Activated B cell treated with CpG ODN at 0.5 μM for 24 hours (primary cell): ENCODE results near the gene CSF1R. TPM values are rescaled to one million over a fixed set of nuclear protein-coding genes. Genes with fewer than 3 reads are reported as not detected.

Experiments used
- ATAC-seq: fragments of 200-7000 bp; cut with Tn5 transposase; one replicate; pipeline ENCODE4 v1.10.0; 2021; ENCODE audit warnings: low read depth, mild to moderate bottlenecking, moderate library complexity
- CTCF ChIA-PET: fragments of 350-600 bp; sonication (Branson Sonifier 250); formaldehyde crosslinking; loops from one replicate; lab custom pipeline; 2021; ENCODE audit warnings: antibody characterized with exemption; lab: Charles Lee
- POLR2A ChIA-PET: fragments of 350-600 bp; sonication (Branson Sonifier 250); formaldehyde crosslinking; loops from one replicate; lab custom pipeline; 2021; ENCODE audit warnings: antibody characterized with exemption; lab: Charles Lee
- DNase-seq: peaks from one replicate; pipeline ENCODE4 v3.0.0; 2022
- H3K27ac Mint-ChIP-seq: one replicate; pipeline ENCODE4 v1.8.0; 2020; ENCODE audit warnings: mixed read lengths
- H3K27me3 Mint-ChIP-seq: one replicate; pipeline ENCODE4 v1.8.0; 2021; ENCODE audit warnings: mixed read lengths
- H3K36me3 Mint-ChIP-seq: one replicate; pipeline ENCODE4 v1.8.0; 2021; ENCODE audit warnings: low read depth, mixed read lengths
- H3K4me1 Mint-ChIP-seq: one replicate; pipeline ENCODE4 v1.8.0; 2021; ENCODE audit warnings: mixed read lengths
- H3K4me3 Mint-ChIP-seq: one replicate; pipeline ENCODE4 v1.8.0; 2020; ENCODE audit warnings: mild to moderate bottlenecking, mixed read lengths
- H3K9me3 Mint-ChIP-seq: one replicate; pipeline ENCODE4 v1.8.0; 2020; ENCODE audit warnings: mixed read lengths
- intact Hi-C: fragments of 100-400 bp; cut with micrococcal nuclease; formaldehyde crosslinking; loops from one replicate; pipeline ENCODE4 v1.15.1; 2024
- total RNA-seq: library from RNA; stranded (reverse); gene quantifications from 2 replicates; pipeline ENCODE4 v1.2.3, GENCODE V29; 2022
- TF ChIP-seq, protein P1 (sequence below): fragments of 200-600 bp; IDR thresholded peaks from one replicate; pipeline ENCODE4 v1.8.0; 2022; ENCODE audit warnings: antibody characterized with exemption, mild to moderate bottlenecking

Gene CSF1R
- total RNA-seq, 1 donor from 2014 or later: 0.44 TPM

DNA sequence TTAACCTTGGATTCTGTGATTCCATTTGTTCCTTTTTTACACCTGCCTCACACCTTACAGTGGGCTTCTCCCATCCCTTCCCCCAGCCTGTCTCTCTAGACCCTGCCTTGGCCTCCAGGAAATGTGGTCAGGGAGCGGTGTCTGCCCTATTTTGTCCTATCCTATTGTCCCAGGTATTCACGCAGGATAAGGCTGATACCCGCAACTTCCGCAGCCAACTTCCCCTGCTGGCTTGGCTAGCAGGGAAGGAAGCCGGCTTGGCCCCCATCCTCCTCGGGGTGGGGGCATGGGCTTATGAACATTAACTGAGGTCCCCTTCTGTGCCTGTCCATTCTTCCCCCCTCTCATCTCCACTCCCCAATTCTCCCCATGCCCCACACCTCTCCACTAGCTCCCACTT is 3.5 kb downstream of the CSF1R start:
- Mint-ChIP-seq H3K27ac (no peak overlapping the region), H3K4me3 (no peak overlapping the region), H3K4me1 (peaks cover 32% of the 10 kb centered on the region), H3K9me3 (no peaks in the 10 kb centered on the region), H3K36me3 (no peaks in the 10 kb centered on the region), H3K27me3 (peaks cover 6% of the 10 kb centered on the region)
- intact Hi-C loops: no loop called here
- ATAC-seq (no peak), DNase-seq (no peak)
- ChIA-PET CTCF (no interaction called here), POLR2A (no interaction called here)
- TF ChIP-seq, protein P1, sequence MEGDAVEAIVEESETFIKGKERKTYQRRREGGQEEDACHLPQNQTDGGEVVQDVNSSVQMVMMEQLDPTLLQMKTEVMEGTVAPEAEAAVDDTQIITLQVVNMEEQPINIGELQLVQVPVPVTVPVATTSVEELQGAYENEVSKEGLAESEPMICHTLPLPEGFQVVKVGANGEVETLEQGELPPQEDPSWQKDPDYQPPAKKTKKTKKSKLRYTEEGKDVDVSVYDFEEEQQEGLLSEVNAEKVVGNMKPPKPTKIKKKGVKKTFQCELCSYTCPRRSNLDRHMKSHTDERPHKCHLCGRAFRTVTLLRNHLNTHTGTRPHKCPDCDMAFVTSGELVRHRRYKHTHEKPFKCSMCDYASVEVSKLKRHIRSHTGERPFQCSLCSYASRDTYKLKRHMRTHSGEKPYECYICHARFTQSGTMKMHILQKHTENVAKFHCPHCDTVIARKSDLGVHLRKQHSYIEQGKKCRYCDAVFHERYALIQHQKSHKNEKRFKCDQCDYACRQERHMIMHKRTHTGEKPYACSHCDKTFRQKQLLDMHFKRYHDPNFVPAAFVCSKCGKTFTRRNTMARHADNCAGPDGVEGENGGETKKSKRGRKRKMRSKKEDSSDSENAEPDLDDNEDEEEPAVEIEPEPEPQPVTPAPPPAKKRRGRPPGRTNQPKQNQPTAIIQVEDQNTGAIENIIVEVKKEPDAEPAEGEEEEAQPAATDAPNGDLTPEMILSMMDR: no peak

DNA sequence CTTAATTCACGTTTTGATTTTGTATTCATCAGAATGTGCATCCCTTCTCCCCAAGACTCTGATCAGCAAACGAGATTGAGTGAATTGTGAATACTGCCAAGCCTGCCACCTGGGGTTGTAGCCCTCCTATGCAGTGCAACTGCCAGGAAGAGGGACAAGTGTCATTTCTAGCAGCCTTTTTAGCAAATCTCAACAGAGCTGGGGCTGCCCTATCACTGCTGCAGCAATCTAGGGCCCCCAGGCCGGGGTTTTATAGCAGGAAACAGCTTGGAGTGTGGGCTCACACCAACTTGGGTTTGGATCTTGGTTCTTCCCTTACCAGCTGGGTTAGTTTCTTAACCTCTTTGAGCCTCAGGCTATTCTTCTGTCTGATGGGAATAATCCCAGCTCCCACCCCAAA is 4.0 kb downstream of the CSF1R start:
- DNase-seq (no peak), ATAC-seq (peak; percentile 20)
- peaks cover 6% of the 10 kb centered on the region for H3K27me3 Mint-ChIP-seq
- no peaks in the 10 kb centered on the region for H3K9me3 Mint-ChIP-seq
- CTCF ChIA-PET: no interaction called here
- H3K27ac Mint-ChIP-seq: peak overlapping the region; percentile 53
- H3K4me3 Mint-ChIP-seq: peak overlapping the region; percentile 44
- H3K36me3 Mint-ChIP-seq: no peaks in the 10 kb centered on the region
- TF ChIP-seq, protein P1: no peak
- POLR2A ChIA-PET: no interaction called here
- intact Hi-C loops: no loop called here
- peaks cover 32% of the 10 kb centered on the region for H3K4me1 Mint-ChIP-seq

DNA sequence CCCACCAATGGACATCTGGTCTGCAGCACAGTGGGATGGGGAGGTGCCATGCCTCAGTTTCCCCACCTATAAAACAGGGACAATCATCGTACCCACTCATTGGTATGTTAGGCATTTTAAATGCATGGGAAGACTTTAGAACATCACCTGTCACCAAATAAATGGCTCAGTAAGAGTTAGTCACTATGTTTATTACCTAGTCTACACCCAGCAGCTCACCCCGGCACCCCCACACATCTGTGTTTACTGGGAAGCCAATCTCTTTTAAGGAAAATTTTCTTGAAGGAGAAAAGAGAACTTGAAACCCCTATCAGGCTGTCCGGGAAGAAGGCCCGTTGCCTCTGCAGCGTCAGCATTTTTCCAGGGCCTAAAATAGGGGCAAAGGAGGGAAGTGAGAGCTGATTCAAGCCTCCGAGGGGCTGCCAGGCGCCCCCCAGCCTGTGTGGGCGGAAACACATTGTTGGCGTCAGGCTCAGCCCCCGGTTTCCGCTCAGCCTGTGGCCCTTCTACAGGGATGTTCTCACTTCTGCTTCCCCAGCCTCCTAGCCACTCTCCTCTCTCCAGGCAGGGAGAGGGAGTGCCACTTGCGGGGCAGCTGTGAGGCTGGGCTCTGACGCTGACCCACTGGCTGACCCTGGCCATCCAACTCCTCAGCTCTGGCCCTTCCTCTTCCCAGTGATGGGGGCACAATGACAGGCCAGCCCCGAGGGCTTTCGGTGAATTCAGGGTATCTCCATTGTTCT is 4.6 kb downstream of the CSF1R start:
- peak; percentile 39 for DNase-seq

DNA sequence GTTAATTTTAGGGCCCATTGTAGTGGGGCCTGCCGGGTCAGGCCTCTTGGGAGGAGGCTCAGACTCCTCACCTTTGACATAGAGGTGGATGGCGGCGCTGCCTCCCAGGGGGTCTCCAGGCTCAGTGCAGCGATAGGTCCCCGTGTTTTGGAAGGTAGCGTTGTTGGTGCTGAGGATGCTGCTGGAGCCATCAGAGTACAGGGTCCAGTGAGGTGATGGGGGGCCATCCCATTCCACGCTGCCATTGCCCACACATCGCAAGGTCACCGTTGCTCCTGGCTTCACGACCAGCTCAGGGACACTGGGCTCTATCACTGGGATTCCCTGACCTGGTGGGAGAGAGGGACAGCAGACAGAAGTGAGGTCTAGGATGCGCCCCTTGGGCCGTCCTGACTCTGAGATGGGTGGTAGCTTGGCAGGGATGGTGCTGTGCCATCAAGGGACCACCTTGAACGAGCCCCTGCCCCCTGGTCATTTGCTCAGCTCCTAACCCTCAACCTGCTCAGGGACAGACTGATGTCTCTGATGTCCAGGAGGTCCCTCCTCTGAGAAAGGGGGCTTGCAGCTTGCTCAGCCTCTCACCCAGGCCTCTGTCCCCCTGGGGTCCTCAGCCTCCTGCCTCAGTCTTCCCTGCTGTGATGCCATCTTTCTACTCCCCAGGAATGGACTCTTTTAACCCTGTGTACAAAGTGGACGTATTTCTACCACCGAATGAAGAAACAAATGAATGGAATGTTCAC is 5.5 kb downstream of the CSF1R start:
- CTCF ChIA-PET: no interaction called here
- POLR2A ChIA-PET: interaction anchor here (0.6 to 1.4 kb wide), 2 partner anchors 15 to 527 kb away, joined by 3 read pairs; no protein-coding TSS in a partner anchor
- no peaks in the 10 kb centered on the region for H3K9me3 Mint-ChIP-seq
- H3K27me3 Mint-ChIP-seq: peaks cover 4% of the 10 kb centered on the region
- TF ChIP-seq, protein P1: no peak
- DNase-seq (no peak), ATAC-seq (no peak)
- H3K27ac Mint-ChIP-seq: no peak overlapping the region
- intact Hi-C loops: no loop called here
- H3K4me3 Mint-ChIP-seq: no peak overlapping the region
- H3K36me3 Mint-ChIP-seq: no peaks in the 10 kb centered on the region
- H3K4me1 Mint-ChIP-seq: peaks cover 32% of the 10 kb centered on the region

More for the DNA sequence above, 4.6 kb downstream of the CSF1R start:
- ATAC-seq: peak; percentile 93
- CTCF ChIA-PET: no interaction called here
- POLR2A ChIA-PET: interaction anchor here (1.4 kb wide), 1 partner anchor 16 kb away, joined by 3 read pairs; no protein-coding TSS in a partner anchor
- TF ChIP-seq, protein P1: no peak
- H3K4me1 Mint-ChIP-seq: peaks cover 32% of the 10 kb centered on the region
- H3K27me3 Mint-ChIP-seq: peaks cover 6% of the 10 kb centered on the region
- H3K36me3 Mint-ChIP-seq: no peaks in the 10 kb centered on the region
- H3K9me3 Mint-ChIP-seq: no peaks in the 10 kb centered on the region
- intact Hi-C loops: no loop called here
- H3K4me3 Mint-ChIP-seq: peak overlapping the region; percentile 44
- no peak overlapping the region for H3K27ac Mint-ChIP-seq

DNA sequence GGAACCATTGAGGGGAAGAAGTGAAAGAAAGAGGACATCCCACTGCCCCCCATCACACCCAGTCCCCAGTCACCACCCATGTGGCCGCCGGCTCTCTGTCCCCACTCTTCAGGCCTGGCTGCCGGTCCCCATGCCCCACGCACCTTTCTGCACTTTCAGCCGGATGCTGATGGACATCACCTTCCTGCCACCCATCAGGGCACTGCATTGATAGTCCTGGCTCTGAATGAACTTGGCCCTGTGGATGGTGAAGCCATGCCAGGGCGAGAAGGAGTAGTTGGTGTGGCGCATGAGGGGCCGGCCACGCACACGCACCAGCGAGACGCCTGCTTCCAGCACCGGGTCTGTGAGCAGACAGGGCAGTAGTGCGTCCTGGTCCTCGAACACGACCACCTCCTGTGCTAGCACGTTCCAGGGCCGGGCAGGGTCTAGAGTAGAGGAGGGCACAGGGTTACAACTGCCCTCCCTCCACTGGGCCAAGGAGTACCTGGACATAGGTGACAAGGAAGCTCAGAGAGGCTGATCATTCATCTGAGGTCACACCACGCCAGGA is 6.4 kb downstream of the CSF1R start:
- ATAC-seq (no peak), DNase-seq (no peak)
- CTCF ChIA-PET: no interaction called here
- no peaks in the 10 kb centered on the region for H3K27me3 Mint-ChIP-seq
- H3K4me1 Mint-ChIP-seq: peaks cover 32% of the 10 kb centered on the region
- POLR2A ChIA-PET: no interaction called here
- H3K36me3 Mint-ChIP-seq: no peaks in the 10 kb centered on the region
- no peak overlapping the region for H3K27ac Mint-ChIP-seq
- intact Hi-C loops: no loop called here
- H3K4me3 Mint-ChIP-seq: no peak overlapping the region
- H3K9me3 Mint-ChIP-seq: no peaks in the 10 kb centered on the region
- TF ChIP-seq, protein P1: no peak
